Coronary artery (tissue), 2 donors: ENCODE results near the gene TFAP2E.

Source experiments
- DNase-seq: peaks from one replicate; pipeline ENCODE4 v3.0.0-alpha.2; 2017; ENCODE audit warnings: low spot score
- H3K27ac ChIP-seq, 2 donors: fragments of 200-600 bp; sonication (generic); one replicate each; pipeline ENCODE4 v1.5.1; 2016 to 2019
- H3K4me3 ChIP-seq: fragments of 200-600 bp; sonication (generic); 2 replicates; pipeline ENCODE4 v1.5.1; 2016; ENCODE audit warnings: mild to moderate bottlenecking, moderate library complexity
- TF ChIP-seq, protein P1 (sequence below): fragments of 200-600 bp; sonication (generic); IDR thresholded peaks from one replicate; pipeline ENCODE4 v1.5.1; 2019; ENCODE audit warnings: antibody characterized with exemption

TFAP2E gene

DNA sequence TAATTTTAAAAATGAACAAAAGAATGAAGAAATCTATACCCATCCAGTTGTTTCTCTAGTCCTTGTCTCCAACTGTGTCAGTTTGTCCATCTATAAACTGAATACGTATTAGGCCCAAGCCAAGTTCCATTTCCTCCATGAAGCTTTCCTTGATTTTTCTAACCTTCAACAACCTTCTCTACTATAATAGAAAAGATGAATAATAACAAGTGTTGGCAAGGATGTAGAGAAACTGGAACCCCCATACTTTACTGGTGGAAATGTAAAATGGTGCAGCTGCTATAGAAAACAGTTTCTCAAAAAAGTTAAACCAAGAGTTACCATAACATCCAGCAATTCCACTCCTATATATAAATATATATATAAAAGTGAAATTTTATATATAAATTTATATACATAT lies 26.5 kb upstream of the TFAP2E start:
- no peak overlapping the region for H3K27ac ChIP-seq
- no peak for DNase-seq
- no peak overlapping the region for H3K4me3 ChIP-seq
- TF ChIP-seq, protein P1, sequence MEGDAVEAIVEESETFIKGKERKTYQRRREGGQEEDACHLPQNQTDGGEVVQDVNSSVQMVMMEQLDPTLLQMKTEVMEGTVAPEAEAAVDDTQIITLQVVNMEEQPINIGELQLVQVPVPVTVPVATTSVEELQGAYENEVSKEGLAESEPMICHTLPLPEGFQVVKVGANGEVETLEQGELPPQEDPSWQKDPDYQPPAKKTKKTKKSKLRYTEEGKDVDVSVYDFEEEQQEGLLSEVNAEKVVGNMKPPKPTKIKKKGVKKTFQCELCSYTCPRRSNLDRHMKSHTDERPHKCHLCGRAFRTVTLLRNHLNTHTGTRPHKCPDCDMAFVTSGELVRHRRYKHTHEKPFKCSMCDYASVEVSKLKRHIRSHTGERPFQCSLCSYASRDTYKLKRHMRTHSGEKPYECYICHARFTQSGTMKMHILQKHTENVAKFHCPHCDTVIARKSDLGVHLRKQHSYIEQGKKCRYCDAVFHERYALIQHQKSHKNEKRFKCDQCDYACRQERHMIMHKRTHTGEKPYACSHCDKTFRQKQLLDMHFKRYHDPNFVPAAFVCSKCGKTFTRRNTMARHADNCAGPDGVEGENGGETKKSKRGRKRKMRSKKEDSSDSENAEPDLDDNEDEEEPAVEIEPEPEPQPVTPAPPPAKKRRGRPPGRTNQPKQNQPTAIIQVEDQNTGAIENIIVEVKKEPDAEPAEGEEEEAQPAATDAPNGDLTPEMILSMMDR: no peak

DNA sequence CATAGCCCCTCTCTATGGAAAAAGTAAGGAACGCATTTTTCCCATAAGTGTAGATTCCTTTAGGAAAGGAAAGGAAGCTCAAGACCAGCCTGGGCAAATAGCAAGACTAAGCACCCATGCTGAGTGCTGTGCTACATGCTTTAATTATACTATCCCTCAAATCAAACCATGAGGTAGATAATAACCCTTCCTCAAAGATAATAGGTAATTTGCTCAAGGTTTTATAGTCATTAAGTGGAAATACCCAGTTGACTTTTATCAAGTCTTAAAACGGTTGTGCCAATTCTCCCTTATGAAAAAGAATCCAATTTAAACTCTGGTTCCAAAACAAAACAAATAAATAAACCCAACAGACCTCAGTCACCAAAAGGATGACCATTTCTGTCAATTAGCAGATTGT lies 19.3 kb upstream of the TFAP2E start:
- TF ChIP-seq, protein P1: no peak
- Histone ChIP-seq H3K4me3 (no peak overlapping the region), H3K27ac (no peak overlapping the region)
- no peak for DNase-seq

DNA sequence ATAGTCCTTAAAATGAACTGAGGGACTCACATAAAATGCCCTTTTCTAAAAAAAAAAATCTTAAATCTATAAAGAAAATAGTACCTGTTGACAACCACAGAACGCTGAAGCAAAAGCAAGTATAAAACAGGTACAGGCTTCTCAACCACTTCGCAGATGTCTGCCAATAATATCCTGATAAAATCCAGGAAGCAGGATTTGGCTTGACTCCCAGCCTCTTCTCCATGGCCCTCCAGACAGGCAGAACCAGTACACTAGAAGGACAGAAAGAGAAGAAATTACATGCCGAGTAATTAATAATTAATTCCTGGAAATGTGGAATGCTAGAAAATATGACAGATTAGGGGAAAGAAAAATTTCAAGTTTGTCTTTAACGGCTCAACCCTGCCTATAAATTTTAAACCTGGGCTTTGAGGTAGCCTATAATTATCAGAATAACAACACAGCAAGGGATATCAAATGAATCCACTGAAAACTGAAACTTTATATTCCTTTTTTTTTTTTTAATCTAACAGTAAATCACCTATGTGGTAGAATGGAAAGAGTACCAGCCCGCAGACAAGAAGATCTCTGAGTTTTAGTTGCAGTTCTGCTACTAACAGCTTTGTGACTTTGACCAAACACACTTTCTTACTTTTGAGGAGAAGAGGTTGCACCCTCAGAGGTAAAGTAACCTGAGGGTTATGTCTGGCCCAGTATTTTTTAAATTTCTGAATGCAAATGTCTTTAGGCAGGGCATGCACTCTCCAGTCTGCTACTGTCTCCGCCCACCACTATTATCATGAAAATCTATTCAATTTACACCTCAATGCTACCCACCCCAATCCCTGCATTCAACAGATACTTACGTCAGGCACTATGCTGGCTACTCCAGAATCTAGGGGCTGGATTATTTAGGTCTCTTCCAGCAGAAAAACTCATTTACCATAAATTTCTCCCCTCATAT lies 18.6 kb upstream of the TFAP2E start:
- Histone ChIP-seq H3K27ac (no peak overlapping the region), H3K4me3 (no peak overlapping the region)
- no peak for DNase-seq
- TF ChIP-seq, protein P1: no peak

DNA sequence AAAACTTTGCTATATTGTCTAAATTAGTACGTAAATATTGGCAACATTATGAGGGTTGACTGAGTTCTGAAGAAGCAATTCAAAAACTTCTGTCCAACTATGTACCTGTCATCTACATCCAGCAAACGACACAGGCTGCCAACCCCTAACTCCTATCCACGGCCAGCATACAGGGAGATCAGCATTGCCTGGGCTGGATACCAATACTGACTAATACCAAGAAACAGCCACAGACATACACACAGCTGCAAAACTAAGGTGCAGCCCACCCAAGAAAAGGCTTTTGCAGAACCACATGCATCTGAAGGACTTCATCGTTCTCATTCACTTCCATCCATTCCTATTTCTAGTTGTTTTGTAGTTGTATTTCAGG lies 17.9 kb upstream of the TFAP2E start:
- TF ChIP-seq, protein P1: no peak
- no peak overlapping the region for H3K4me3 ChIP-seq
- H3K27ac ChIP-seq: no peak overlapping the region
- no peak for DNase-seq

DNA sequence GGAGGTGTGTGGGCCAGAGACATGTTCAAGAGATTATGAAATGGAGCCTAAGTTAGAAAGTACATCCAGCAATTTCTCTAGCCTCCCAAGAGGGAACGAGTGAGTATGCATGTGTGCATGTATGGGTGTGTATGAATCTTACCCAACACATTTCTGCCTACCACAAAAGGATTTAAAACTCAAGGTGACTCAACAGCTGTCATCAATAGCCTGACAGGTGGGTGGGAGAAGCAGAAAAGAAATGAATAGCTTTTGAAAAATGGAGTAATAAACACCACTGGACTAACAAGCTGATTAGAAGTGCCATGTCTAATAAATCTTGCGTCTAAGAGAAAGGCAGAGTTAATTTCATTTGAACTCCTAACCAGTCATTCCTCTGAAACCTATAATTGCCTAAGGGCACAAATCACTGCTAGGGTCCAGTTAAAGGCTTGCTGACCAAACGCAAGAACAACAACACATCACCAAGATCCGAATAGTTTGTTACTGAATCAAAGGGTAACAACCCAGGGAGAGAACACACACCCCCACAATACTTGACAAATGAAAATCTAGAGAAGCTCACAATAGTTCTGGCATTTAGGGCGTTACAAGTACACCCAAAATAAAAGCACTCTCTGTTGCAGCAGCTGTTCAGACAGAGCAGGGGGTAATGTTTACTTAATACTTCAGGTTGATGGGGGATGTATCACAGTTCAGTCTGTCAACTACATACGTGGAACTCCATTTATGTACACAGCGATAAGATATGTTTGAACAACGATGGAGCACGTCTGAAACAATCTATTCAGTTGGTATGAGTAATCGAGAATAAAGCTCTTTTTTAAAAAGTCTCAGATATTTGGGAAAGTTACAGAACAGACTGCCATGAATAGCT lies 17.3 kb upstream of the TFAP2E start:
- peak overlapping the region; percentile 91 for H3K4me3 ChIP-seq
- peak overlapping the region in 1 of 2 donors; percentile 99 for H3K27ac ChIP-seq
- DNase-seq: no peak
- TF ChIP-seq, protein P1: no peak

DNA sequence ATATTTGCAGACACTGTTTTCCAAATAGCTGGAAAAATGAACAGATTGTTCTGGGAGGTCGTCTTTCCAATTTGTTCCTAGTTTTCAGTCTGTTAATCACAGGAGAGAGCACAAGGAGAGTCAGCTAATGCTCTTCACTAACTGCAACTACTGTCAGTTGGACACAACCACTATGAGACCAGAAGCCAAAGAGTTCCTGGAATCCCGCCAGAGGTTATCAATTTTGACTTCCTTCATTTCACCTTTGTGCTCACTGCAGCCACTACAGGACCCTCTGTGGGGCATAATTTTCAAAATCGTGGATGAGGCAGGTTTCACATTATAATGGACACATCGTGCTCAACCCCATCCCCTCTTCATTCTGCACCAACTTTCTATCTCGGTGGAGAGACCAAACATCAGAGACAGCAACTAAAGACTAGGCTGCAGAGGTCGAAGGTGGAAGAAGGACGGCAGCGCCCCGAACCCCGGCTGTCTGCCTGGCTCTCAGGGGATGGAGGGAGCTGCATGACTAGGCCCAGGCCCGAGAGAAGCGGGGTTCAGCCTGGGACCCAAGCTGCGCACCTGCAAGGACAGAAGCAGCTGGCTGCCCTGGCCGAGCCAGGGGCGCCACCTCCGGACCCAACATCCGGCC lies 16.5 kb upstream of the TFAP2E start:
- Histone ChIP-seq H3K27ac (peak overlapping the region; percentile 92 to 99), H3K4me3 (peak overlapping the region; percentile 91)
- TF ChIP-seq, protein P1: no peak
- DNase-seq: no peak
